Measurements from ENCODE around the gene TTC39C.

GRCh38 chr18:24065906-24066305 lies 51.4 kb downstream of the TTC39C start:
- no peak for TF ChIP-seq POLR2AphosphoS5 (IDR thresholded peaks at IDR 0.05; ENCODE audit: low read depth, low read length)
- TF ChIP-seq POLR2A (IDR thresholded peaks at IDR 0.05; ENCODE audit: low read depth, low read length), result no peak
- TF ChIP-seq TAF1 (IDR thresholded peaks at IDR 0.05; ENCODE audit: borderline replicate concordance, low read depth, low read length), result no peak

Data from GM12892 (cell line).